A549 (cell line): ENCODE measurements around the gene INSC.

Experiments
- BHLHE40 ChIP-seq: IDR thresholded peaks from 2 replicates; pipeline ENCODE4 v1.6.1; 2012; ENCODE audit warnings: low read depth, low read length, inconsistent platforms
- CEBPB ChIP-seq, 2 experiments: fragments of >200 bp in 1 of 2; sonication (Bioruptor Twin) in 1 of 2; formaldehyde crosslinking in 1 of 2; IDR thresholded peaks; 2 replicates each; pipeline ENCODE4 v1.6.1; 2012 to 2016
- CHD2 ChIP-seq: fragments of 150-350 bp; IDR thresholded peaks from 2 replicates; pipeline ENCODE4 v1.6.1; 2014; ENCODE audit warnings: low read length; ENCODE audit not compliant: partially characterized antibody
- CHD4 ChIP-seq: fragments of 200-600 bp; sonication (generic); IDR thresholded peaks from 2 replicates; pipeline ENCODE4 v1.6.1; 2016; ENCODE audit warnings: antibody characterized with exemption, mild to moderate bottlenecking, borderline replicate concordance
- CTCF ChIP-seq: fragments of >200 bp; sonication (Bioruptor Twin); formaldehyde crosslinking; IDR thresholded peaks from 3 replicates; pipeline ENCODE4 v1.5.1; 2016
- EP300 ChIP-seq, 2 experiments: fragments of >200 bp; sonication (Bioruptor Twin); formaldehyde crosslinking; IDR thresholded peaks; 2 replicates in 1 of 2; 3 replicates in 1 of 2; pipeline ENCODE4 v1.6.1; 2016 to 2017
- JUN ChIP-seq, 2 experiments: fragments of >200 bp; sonication (Bioruptor Twin); formaldehyde crosslinking; IDR thresholded peaks; 2 replicates in 1 of 2; 3 replicates in 1 of 2; pipeline ENCODE4 v1.6.1; 2016 to 2017
- KDM1A ChIP-seq: fragments of 200-600 bp; sonication (generic); IDR thresholded peaks from 2 replicates; pipeline ENCODE4 v1.6.1; 2016; ENCODE audit warnings: low read depth, mild to moderate bottlenecking
- KDM5A ChIP-seq: fragments of 200-600 bp; sonication (generic); IDR thresholded peaks from 2 replicates; pipeline ENCODE4 v1.6.1; 2016; ENCODE audit warnings: antibody characterized with exemption, mild to moderate bottlenecking
- MAX ChIP-seq: IDR thresholded peaks from 2 replicates; pipeline ENCODE4 v1.6.1; 2012
- NR3C1 ChIP-seq: fragments of >200 bp; sonication (Bioruptor Twin); formaldehyde crosslinking; IDR thresholded peaks from 3 replicates; pipeline ENCODE4 v1.6.1; 2017
- POLR2A ChIP-seq: IDR thresholded peaks from 2 replicates; pipeline ENCODE4 v1.6.1; 2012; ENCODE audit warnings: mild to moderate bottlenecking, low read length
- ZC3H11A ChIP-seq: fragments of 450-650 bp; IDR thresholded peaks from 2 replicates; pipeline ENCODE4 v1.6.1; 2014; ENCODE audit warnings: antibody characterized with exemption, mild to moderate bottlenecking

GRCh38 chr11:15266999-15267398 is 152.3 kb downstream of the INSC start:
- TF ChIP-seq MAX (no peak), CTCF (no peak), POLR2A (no peak), CHD4 (no peak), KDM1A (no peak), EP300 (IDR thresholded peaks at IDR 0.05) (no peak), CHD2 (no peak), KDM5A (no peak), JUN (IDR thresholded peaks at IDR 0.05) (no peak), BHLHE40 (no peak), CEBPB (IDR thresholded peaks at IDR 0.05) (no peak), NR3C1 (no peak), ZC3H11A (no peak)
